ENCODE measurements around the gene UBR3.

Gene UBR3

DNA sequence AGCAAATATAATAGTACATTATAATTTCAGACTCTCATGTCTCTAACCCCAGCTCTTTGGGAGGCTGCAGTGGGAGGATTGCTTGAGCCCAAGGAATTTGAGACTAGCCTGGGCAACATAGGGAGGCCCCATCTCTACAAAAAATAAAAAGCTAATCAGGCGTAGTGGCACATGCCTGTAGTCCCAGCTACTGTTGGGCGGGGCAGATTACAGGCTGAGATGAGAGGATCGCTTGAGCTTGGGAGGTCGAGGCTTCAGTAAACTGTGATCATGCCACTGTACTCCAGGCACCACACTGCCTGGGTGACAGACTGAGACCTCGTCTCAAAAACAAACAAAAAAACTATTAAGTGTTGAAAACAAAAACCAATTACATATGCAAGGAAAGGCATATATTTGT is 227.7 kb downstream of the UBR3 start:
- DNase-seq: no peak

DNA sequence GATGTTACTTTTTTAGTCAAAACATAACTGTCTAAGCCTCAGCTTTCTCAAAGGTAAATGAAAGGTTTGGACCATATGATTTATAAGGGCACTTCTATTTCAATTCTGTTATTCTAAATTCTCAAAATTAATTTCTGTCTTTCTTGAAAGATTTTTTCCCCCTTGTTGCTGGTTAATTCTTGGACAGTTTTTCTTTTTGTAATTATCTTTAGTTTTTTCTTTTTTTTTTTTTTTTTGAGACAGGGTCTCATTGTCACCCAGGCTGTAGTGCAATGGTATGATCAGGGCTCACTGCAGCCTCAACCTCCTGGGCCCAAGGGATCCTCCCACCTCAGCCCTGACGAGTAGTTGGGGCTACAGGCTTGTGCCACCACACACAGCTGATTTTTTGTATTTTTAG is 229.6 kb downstream of the UBR3 start:
- no peak for DNase-seq

DNA sequence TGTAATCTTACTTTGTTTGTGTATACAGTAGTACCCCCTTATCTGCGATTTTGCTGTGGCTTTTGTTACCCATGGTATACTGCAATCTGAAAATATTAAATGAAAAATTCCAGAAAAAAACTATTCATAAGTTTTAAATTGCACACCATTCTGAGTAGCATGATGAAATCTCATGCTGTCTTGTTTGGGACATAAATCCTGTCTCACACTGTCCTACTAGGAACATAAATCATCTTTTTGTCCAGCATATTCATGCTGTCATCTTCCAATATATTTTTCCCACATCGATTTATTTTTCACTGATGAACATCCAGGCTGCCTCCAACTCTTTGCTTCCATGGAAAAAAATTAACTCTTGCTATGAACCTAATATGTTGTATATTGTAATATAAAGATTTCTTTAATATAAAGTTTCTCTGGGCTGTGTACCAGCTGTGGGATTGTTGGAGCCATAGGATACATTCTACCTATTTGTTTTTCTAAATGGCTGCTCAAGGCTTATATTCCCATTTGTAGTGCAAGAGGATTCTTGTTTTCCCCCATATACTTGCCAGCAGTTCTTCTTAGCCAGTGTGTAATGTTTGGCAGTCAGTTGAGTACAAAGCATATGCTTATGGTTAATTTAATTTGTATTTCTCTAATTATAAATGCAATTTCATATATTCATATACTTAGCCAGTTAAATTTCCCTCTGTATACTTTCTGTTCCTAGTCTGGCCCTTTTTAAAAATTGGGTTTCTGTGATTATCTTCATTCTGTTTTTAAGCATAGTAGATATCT is 236.4 kb downstream of the UBR3 start:
- DNase-seq: no peak

DNA sequence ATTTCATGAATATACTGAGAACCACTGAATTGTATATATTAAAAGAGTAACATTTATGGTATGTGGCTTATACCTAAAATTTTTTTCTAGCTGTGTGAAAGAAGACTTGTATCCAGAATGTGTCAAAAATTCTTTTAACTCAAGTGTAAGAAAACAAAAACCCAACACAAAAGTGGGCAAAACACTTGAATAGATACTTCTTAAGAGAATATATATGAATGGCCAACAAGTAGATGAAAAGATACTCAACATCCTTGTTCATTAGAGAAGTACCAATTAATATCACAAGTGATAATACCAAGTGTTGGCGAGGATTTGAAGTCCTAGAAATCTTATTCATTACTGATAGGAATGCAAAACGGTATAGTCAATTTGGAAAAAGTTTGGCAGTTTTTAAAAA is 243.5 kb downstream of the UBR3 start:
- no peak for DNase-seq

DNA sequence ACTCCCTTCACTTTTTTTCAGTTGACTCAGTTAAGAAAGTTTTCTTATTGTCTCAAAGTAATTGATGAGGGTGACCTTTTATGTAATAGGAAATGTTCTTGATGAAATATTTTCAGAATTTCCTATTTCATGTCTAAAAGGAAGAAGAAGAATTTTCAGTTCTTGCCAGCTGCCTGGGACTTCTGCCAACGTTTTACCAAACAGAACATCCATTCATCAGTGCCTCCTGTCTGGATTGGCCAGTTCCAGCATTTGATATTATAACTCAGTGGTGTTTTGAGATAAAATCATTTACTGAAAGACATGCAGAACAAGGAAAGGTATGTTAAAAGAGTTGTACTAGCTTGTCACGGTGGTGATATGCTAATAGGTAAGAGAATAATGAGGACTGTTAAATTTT is 246.0 kb downstream of the UBR3 start:
- no peak for DNase-seq

DNA sequence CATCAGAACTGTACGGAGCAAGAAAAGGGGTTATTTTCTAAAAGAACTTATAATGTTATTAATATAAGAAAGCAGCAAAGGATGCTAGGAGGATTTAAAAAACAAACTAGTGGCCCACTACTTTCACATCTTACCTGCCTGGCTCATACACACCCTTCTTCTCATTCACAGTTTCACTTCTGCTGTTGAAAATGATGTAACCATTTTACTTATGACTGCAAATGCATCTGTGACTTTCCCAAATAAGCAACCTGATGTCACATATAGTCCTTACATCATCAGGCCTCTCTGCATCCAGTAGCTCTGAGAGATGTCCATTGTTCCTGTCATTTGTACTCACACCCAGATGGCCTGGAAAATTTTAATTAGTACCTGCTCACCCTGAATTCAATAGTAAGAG is 248.9 kb downstream of the UBR3 start:
- no peak for DNase-seq

DNA sequence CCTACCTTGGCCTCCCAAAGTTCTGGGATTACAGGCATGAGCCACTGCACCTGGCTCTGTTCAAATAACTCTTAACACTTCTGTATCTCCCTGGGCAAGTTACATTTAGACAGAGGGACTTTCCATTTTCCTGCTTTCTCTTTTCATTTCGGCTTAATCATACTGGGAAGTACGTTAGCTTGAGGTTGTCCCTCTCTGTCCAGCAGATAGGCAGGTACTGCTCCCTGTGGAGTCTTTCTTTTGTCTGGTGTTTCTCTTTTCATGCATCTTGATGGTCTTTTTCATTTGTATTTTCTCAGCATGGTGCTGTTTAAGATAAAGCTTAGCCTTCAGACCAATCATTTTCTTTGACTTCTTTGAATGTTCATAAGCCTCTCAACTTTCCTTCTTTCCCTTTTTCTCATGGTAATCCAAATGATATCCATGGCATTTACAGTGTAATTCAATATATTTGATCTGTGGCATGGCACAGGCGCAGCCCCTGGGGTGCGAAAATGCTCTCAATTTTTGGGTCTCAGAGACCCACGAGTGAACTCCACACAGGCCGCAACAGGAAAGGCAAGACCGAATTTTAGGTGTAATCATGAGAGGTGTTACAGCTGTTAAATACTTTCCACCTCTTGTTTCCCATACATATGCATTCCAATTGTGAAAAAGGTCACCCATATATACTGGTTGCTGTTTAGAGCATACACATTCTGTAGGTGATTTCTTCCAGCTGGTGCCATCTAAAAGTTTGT is 250.7 kb downstream of the UBR3 start:
- DNase-seq: no peak

DNA sequence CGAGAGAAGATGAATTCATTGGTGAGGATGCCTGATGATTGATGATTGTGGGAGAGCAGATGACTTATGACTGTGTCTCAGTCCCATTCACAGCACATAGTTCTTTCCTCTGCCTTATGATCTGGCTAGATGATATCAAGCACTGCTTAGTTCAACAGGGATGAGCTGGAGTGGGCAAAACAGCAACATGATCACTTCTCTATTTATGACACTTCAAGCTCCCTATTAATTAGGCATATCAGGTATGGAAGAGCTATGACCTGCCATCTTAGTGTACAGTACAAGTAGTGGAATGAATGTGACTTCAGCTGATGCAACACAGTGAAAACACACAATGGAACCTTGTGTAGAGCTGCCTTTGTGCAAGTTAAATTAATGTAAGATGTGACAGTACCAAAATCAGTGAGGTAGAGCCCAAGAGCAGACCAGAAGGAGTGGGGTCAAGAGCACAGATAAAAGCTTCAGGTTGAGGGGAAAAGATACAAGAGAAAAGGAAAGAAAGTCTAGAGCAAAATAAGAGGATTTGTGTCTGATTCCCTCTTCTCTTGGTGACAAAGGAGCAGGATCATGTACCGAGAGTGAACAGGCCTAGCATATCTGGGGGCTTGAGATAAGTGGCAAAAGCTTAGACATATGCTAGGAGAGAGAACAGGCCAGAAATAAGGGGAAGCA is 257.7 kb downstream of the UBR3 start:
- DNase-seq: no peak

DNA sequence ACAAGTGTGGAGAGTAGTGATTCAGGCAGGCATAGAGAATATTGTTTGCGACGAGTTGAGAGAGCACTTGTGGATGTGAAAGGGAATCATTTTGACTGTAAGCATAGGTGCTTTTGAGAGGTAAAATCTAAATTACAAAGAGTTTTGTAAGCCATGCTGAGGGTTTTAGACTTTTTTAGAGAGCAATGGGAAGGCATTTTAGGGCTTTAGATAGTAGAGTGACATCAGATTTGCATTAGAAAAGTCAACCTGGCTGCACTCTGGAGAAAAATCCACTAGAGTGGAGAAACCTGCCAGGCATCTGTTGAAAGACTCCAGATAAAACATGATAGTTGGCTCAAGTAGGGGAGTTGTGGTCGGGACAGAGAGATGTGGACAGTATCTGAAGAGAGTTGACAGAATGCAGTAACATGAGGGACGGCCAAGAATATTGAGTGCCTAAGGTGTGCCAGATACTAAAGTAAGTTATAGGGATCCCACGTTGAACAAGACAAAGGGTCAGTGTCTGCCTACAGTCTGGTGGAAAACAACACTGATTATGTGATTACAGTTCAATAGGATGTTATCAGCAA is 258.9 kb downstream of the UBR3 start:
- DNase-seq: no peak

DNA sequence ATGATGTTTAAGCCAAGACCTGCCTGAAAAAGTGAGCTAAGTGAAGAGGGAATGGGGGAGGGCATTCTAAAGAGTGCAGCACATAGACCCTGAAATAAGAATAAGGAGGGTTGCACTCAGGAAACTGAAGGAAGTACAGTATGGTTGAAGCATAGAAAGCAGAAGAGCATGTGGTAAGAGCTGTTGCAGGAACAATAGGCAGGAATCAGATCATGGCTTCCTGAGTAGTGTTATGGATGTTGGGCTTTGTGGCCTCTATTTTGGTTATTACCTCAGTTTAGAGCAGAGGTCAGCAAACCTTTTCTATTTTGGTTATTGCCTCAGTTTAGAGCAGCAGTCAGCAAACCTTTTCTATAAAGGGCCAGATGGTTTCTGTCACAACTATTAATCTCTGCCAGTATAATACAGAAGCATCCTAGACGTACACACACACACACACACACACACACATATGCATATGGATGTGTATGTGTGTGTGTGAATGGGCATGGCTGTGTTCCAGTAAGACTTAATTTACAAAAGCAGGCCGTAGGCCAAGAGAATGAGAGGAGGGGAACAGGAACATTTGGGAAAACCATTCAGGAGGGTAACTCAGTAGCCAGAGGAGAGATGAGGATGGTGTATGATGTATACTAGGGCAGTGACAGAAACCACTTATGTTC is 259.6 kb downstream of the UBR3 start:
- no peak for DNase-seq

DNA sequence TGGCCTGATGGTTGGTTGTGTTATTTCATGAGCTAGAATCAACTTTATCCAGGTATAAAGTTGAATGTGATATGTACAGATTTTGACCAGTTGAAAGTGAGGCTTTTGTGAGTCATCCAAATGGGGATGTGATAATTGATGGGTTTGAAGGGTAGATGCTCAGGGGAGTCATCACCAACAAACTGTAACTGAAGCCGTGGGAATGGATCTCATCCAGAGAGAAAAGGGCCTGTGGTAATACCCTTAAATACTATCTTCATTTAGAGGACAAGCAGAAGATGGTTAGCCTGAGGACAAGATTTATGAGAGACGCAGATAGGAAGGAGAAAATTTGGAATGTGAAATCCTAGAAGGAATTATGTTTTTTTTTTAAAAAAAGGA is 260.1 kb downstream of the UBR3 start:
- DNase-seq: no peak

DNA sequence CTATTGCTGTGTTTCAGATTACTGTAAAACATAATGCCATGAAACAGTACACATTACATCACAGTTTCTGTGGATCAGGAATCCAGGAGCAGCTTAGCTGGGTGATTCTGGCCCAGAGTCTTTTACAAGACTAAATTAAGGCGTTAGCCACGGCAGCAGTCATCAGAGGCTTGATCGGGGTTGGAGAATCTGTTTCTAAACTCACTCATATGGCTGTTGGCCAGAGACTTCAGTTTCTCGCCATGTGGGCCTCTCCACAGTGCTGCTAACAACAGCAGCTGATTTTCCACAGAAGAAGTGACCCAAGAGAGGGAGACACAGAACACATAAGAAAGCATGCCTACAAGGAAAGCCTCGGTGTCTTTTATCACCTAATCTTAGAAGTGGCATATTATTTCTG is 261.5 kb downstream of the UBR3 start:
- DNase-seq: no peak

DNA sequence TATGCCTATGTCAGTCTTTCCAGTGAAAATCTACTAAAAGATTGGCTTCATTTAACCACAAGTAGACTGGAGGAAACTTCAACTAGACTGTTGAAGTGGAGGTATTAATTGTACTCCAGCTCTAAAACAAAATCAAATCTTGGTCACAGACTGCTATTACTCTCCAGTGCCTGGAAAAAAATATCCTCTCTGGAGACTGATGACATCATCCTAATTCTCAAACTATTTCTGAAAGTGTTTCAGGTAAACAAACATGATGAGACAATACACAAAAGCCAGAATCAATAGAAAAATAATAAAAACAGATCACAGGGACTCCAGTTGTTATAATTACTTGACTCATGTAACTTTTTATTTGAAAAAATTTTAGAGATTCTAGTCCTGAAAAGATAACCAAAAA is 263.0 kb downstream of the UBR3 start:
- DNase-seq: no peak

DNA sequence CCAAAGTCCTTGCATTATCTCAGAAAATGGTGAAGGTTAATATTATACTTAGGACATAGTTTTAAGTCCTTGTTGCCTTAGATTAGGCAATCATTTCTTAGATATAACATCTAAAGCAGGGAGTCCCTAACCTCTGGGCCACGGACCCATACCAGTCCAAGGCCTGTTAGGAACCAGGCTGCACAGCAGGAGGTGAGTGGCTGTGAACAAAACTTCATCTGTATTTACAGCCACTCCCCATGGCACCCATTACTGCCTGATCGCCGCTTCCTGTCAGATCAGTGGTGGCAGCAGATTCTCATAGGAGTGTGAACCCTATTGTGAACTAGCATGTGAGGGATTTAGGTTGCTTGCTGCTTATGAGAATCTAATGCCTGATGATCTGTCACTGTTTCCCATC is 264.2 kb downstream of the UBR3 start:
- DNase-seq: no peak

DNA sequence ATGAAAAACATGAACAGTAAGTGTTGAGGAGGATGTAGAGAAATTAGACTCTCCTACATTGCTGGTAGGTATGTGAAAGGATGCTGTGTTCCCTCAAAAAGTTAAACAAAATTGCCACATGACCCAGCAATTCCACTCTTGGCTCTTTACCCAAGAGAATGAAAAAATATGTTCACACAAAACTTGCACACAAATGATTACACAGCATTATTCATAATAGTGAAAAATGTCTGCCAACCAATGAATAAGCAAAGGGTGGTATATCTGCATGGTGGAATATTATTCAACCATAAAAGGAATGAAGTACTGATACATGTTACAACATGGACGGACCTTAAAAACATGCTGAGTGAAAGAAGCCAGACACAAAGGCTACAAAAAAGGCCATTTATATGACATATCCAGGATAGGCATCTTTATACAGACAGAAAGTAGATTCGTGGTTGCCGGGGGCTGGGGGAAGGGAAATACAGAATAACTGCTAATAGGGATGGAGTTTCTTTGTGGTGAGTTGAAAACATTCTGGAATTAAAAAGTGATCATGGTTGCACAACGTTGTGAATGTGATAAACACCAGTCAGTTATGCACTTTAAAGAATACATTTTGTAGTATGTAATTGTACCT is 265.3 kb downstream of the UBR3 start:
- no peak for DNase-seq

DNA sequence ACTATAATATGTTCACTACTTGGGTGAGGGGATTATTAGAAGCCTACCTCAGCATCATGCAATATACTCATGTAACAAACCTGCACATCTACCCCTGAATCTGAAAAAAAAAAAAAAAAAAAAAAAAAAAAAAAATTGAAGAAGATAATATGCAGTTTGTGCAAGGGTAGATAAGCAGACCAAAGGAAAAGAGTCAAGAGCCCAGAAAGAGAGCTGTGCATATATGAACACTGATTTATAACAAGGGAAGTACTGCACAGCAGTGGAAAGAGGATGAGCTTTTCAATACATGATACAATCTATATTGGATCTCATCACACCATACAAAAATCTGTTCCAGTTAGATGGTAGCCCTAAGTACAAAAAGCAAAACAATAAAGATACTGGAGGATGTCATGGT is 268.1 kb downstream of the UBR3 start:
- DNase-seq: no peak

DNA sequence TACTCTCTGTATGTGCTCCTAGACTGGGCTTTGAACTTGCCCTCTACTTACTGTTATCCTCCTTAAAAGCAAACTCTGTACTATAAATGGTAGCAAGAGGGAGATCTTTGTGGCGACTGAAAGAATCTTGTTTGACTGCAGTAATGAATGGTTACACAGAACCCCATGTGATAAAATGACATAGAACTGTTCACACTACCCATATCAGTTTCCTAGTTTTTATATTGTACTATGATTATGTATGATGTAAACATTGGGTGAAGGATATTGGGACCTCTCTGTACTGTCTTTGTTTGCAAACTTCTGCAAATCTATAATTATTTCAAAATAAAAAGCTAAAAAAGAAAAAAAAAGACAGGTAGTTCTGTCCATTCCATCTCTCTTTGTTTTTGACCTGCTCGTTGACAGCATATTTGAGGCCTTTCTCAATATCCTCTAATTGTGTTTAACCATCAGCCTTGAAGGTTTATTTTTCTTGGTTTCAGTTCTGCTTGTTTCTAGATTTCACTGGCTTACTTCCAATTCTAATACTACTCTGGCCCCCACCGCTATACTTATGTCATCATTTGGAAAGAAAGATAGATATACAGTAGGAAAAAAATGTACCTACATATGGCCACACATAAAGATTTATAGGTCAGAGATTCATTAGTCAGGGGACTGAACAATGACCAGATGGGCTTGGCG is 271.5 kb downstream of the UBR3 start:
- no peak for DNase-seq

DNA sequence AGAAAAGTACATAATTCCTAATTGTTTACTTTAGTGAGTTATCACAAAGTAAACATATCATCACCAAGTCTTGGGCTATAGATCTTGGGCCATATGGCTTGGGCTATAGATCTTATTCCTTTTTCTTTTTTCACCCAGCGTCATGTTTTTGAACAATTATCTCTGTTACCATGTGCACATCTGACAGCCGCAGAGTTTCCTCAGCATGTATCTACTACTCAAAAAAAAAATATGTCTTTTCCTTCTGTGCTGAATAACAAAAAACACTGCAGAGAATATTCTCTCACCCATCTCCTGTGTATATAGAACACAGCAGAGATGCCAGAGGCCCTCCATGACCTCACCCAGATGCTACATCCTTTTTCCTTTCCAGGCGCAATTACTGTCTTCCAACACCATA is 274.5 kb downstream of the UBR3 start:
- no peak for DNase-seq

DNA sequence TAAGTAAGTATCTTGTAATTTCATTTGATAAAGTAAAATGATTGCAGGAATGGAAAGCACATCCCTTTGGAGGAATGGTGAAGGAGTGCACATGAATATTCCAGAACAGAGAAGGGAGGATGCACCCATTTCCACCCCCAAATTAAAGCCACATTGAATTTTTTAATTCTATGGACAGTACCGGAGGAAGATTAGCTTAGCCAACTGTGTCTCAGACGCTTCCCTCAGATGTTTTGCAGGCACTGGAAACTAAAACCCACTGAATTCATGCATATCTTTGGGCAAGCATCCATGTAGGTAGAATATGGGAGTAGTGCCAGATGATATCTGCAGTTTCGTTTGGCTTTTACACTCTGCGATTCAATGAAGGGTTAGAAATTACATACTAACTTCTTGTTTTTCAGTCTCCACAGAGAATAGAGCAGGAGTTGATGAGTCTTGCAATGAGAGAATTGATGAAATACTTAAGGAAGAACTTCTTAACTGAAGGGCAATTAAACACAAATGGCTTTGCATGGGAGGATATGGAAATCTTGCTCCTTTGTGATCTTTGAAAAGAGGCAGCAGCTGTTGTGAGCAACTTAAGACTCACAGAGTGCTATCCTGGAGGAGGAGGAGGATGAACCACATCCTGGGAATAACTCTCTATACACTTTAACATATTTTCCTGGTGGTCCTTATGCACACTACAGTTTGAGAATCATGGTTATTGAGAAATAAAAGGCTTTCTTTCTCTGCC is 279.0 kb downstream of the UBR3 start:
- no peak for DNase-seq

DNA sequence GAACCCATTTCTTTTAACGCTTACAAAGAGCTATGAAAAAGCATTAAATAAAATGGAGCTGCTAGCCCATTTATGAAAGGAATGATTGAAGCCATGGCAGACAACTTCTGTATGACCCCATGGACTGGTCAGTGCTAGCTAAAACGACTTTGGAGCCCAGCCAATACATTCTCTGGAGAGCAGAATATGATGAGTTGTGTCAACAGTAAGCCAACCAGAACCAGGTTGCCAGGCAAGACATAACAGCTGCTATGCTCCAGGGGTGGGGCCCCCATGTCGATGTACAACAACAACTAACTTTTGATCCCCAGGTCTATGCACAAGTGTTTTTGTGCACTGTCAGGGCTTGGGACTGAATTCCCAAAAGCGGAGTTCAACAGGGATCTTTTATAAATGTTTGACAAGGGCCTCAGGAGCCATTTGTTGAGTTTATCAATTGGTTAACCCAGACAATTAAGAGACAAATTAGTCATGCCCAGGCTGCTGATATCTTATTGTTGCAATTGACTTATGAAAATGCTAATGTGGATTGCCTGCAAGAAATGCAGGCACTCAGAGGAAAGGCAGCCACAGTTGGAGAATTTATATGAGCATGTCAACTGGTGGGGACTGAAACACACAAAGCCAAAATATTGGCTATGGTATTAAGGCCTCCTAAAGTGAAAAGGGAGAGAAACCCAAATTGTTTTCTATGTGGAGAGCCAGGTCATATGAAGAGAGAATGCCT is 286.1 kb downstream of the UBR3 start:
- DNase-seq: no peak

Data from activated T-cell treated with anti-CD3 and anti-CD28 coated beads, Interleukin-2, amount 50 U/mL, for 1 hour (primary cell).